Mammary epithelial cell (primary cell): Measurements from ENCODE around the gene ORAI3.

Experiments
- EZH2 ChIP-seq: IDR thresholded peaks from 2 replicates; pipeline ENCODE4 v1.6.1; 2012; ENCODE audit warnings: low read length, inconsistent platforms, borderline replicate concordance
- TF ChIP-seq, protein P1 (sequence below), 2 donors: IDR thresholded peaks in 1 of 2; conservative IDR thresholded peaks in 1 of 2; 2 replicates each; pipeline ENCODE4 v1.5.1; 2011 to 2012; ENCODE audit warnings: inconsistent platforms in 2 of 2, low read length in 2 of 2, mild to moderate bottlenecking in 2 of 2, control low read depth in 1 of 2, low read depth in 1 of 2; ENCODE audit not compliant: insufficient read depth in 1 of 2; ENCODE audit errors: extremely low read depth in 1 of 2

GRCh38 chr16:30950516-30951065 is 1.7 kb downstream of the ORAI3 start:
- TF ChIP-seq EZH2, result no peak
- TF ChIP-seq, protein P1, sequence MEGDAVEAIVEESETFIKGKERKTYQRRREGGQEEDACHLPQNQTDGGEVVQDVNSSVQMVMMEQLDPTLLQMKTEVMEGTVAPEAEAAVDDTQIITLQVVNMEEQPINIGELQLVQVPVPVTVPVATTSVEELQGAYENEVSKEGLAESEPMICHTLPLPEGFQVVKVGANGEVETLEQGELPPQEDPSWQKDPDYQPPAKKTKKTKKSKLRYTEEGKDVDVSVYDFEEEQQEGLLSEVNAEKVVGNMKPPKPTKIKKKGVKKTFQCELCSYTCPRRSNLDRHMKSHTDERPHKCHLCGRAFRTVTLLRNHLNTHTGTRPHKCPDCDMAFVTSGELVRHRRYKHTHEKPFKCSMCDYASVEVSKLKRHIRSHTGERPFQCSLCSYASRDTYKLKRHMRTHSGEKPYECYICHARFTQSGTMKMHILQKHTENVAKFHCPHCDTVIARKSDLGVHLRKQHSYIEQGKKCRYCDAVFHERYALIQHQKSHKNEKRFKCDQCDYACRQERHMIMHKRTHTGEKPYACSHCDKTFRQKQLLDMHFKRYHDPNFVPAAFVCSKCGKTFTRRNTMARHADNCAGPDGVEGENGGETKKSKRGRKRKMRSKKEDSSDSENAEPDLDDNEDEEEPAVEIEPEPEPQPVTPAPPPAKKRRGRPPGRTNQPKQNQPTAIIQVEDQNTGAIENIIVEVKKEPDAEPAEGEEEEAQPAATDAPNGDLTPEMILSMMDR (conservative IDR thresholded peaks at IDR 0.05 in 1 of 2, IDR thresholded peaks at IDR 0.05 in 1 of 2; ENCODE audit: extremely low read depth in 1 of 2, insufficient read depth in 1 of 2, low read depth in 1 of 2, low read length in 2 of 2), result no peak
